K562 (cell line): ENCODE data around the gene NOL12. TPM values are rescaled to one million over a fixed set of nuclear protein-coding genes. Genes with fewer than 3 reads are reported as not detected.

ENCODE experiments used
- ATAC-seq: fragments of 200-7000 bp; cut with Tn5 transposase; 3 replicates; pipeline ENCODE4 v1.9.1; 2020; ENCODE audit warnings: moderate library complexity
- BruUV-seq: library from RNA; stranded (reverse); fragments of 400-500 nt; replicated peaks from 2 replicates; lab custom pipeline; 2021; lab: Mats Ljungman, UMichigan
- CTCF ChIA-PET: fragments of 300-600 bp; formaldehyde crosslinking; extraction: SDS; loops from one replicate; lab custom pipeline; 2021; ENCODE audit warnings: low intra/inter-chr PET ratio; lab: Yijun Ruan, JAX
- POLR2A ChIA-PET: fragments of 300-600, 350-650 bp; sonication (Branson Sonifier 250); formaldehyde crosslinking; extraction: SDS; loops from one replicate; lab custom pipeline; 2021; ENCODE audit warnings: antibody characterized with exemption, inconsistent platforms; lab: Yijun Ruan, JAX
- DNase-seq, 4 experiments: peaks; one replicate each; pipeline versions ENCODE4 v3.0.0 to v3.0.0-alpha.2; 2011 to 2018; ENCODE audit warnings: low spot score in 3 of 4, mixed read lengths in 3 of 4; ENCODE audit errors: extremely low read depth in 1 of 4
- FAIRE-seq: peaks from 2 replicates; lab custom pipeline; 2011; peaks lifted over from hg19 to GRCh38; lab: Jason Lieb, UNC
- H2AFZ ChIP-seq: 2 replicates; pipeline ENCODE4 v1.6.0; 2011; ENCODE audit warnings: low read depth, low read length, control low read depth, inconsistent platforms
- H3K27ac ChIP-seq: fragments of 200-600 bp; 3 replicates; pipeline ENCODE4 v1.8.0; 2011; ENCODE audit warnings: low read depth, mild to moderate bottlenecking, control low read depth, inconsistent platforms, low read length, moderate library complexity, mixed read lengths; ENCODE audit errors: extremely low read depth
- H3K27me3 ChIP-seq, 2 experiments: fragments of 300-600 bp in 1 of 2; 2 replicates in 1 of 2; 3 replicates in 1 of 2; pipeline versions ENCODE4 v1.6.0 to v1.8.0; 2011; ENCODE audit warnings: inconsistent platforms in 2 of 2, low read length in 2 of 2, mild to moderate bottlenecking in 1 of 2, mixed read lengths in 1 of 2, moderate library complexity in 1 of 2; ENCODE audit not compliant: control insufficient read depth in 2 of 2, insufficient read depth in 2 of 2
- H3K36me3 ChIP-seq: fragments of 300-600 bp; 3 replicates; pipeline ENCODE4 v1.8.0; 2011; ENCODE audit warnings: mild to moderate bottlenecking, low read length, inconsistent platforms; ENCODE audit not compliant: control insufficient read depth, insufficient read depth
- H3K4me1 ChIP-seq, 2 experiments: fragments of 200-600 bp in 1 of 2; replicated peaks in 1 of 2; 2 replicates in 1 of 2; 3 replicates in 1 of 2; pipeline versions ENCODE4 v1.5.1 to v1.8.0; 2011; ENCODE audit warnings: inconsistent platforms in 2 of 2, low read length in 2 of 2, mild to moderate bottlenecking in 1 of 2, mixed read lengths in 1 of 2, moderate library complexity in 1 of 2; ENCODE audit not compliant: control insufficient read depth in 2 of 2, insufficient read depth in 2 of 2
- H3K4me2 ChIP-seq: 2 replicates; pipeline ENCODE4 v1.6.1; 2011; ENCODE audit warnings: low read length, control low read depth, inconsistent platforms, mixed read lengths; ENCODE audit not compliant: insufficient read depth
- H3K4me3 ChIP-seq: fragments of 200-600 bp; sonication (generic), shearing (Covaris generic); 2 replicates; pipeline ENCODE4 v1.5.1; 2016; ENCODE audit warnings: control low read depth, inconsistent platforms
- H3K79me2 ChIP-seq: fragments of 200-600 bp; 3 replicates; pipeline ENCODE4 v1.8.0; 2011; ENCODE audit warnings: low read length, inconsistent platforms; ENCODE audit not compliant: control insufficient read depth, insufficient read depth
- H3K9ac ChIP-seq, 2 experiments: 2 replicates each; pipeline versions ENCODE4 v1.6.0 to v1.6.1; 2011; ENCODE audit warnings: low read depth in 2 of 2, low read length in 2 of 2, control low read depth in 1 of 2, inconsistent platforms in 1 of 2, mild to moderate bottlenecking in 1 of 2, mixed read lengths in 1 of 2; ENCODE audit not compliant: insufficient read depth in 1 of 2
- H3K9me1 ChIP-seq: one replicate; pipeline ENCODE4 v1.6.0; 2011; ENCODE audit warnings: inconsistent platforms, mild to moderate bottlenecking, low read length, moderate library complexity; ENCODE audit not compliant: control insufficient read depth, insufficient read depth
- H3K9me3 ChIP-seq: replicated peaks from 2 replicates; pipeline ENCODE4 v1.5.1; 2011; ENCODE audit warnings: low read depth, low read length, inconsistent platforms; ENCODE audit not compliant: control insufficient read depth, insufficient read depth
- H4K20me1 ChIP-seq: replicated peaks from 2 replicates; pipeline ENCODE4 v1.6.1; 2011; ENCODE audit warnings: low read length, inconsistent platforms, mixed read lengths; ENCODE audit not compliant: control insufficient read depth, insufficient read depth
- COPS2 ChIP-seq: fragments of 450-650 bp; conservative IDR thresholded peaks from 2 replicates; pipeline ENCODE4 v1.6.1; 2016; ENCODE audit warnings: mild to moderate bottlenecking, moderate library complexity
- CREB5 ChIP-seq: fragments of 250-450 bp; sonication (Bioruptor Pico); IDR thresholded peaks from 2 replicates; pipeline ENCODE4 v1.5.0; 2020; ENCODE audit warnings: mild to moderate bottlenecking
- CXXC5 ChIP-seq: fragments of 250-450 bp; sonication (Bioruptor Pico); IDR thresholded peaks from 2 replicates; pipeline ENCODE4 v1.8.0; 2022; ENCODE audit warnings: inconsistent platforms, mild to moderate bottlenecking, moderate library complexity
- DMBX1 ChIP-seq: fragments of 250-450 bp; sonication (Bioruptor Pico); IDR thresholded peaks from 2 replicates; pipeline ENCODE4 v1.8.0; 2022; ENCODE audit warnings: inconsistent platforms, mild to moderate bottlenecking, moderate library complexity, borderline replicate concordance
- MAFG ChIP-seq: fragments of 450-650 bp; conservative IDR thresholded peaks from 2 replicates; pipeline ENCODE4 v1.6.1; 2016; ENCODE audit warnings: missing genetic modification characterization, missing compliant biosample characterization
- PTTG1 ChIP-seq: fragments of 450-650 bp; IDR thresholded peaks from 2 replicates; pipeline ENCODE4 v1.6.1; 2016; ENCODE audit warnings: low read depth, mild to moderate bottlenecking, missing genetic modification characterization, missing compliant biosample characterization
- RNF2 ChIP-seq: sonication (generic); IDR thresholded peaks from 2 replicates; pipeline ENCODE4 v1.6.1; 2016
- SIN3A ChIP-seq, 2 experiments: fragments of 150-350 bp in 1 of 2; IDR thresholded peaks; 2 replicates each; pipeline ENCODE4 v1.6.1; 2011 to 2016; ENCODE audit warnings: borderline replicate concordance in 2 of 2, low read depth in 2 of 2, low read length in 2 of 2, mild to moderate bottlenecking in 2 of 2, moderate library complexity in 2 of 2; ENCODE audit not compliant: control insufficient read depth in 1 of 2
- SIX5 ChIP-seq, 2 experiments: IDR thresholded peaks; 2 replicates each; pipeline ENCODE4 v1.6.1; 2011; ENCODE audit warnings: low read length in 2 of 2, borderline replicate concordance in 1 of 2, low read depth in 1 of 2, mild to moderate bottlenecking in 1 of 2, moderate library complexity in 1 of 2; ENCODE audit not compliant: insufficient read depth in 1 of 2
- SLC30A9 ChIP-seq: fragments of 250-450 bp; sonication (Bioruptor Pico); IDR thresholded peaks from 2 replicates; pipeline ENCODE4 v1.8.0; 2022; ENCODE audit warnings: mild to moderate bottlenecking, moderate library complexity
- SMARCB1 ChIP-seq: IDR thresholded peaks from 2 replicates; pipeline ENCODE4 v1.6.1; 2011; ENCODE audit warnings: improper control_type of control experiment, low read depth; ENCODE audit not compliant: insufficient read length
- SNRNP70 ChIP-seq: fragments of 200-400 bp; formaldehyde crosslinking; optimal IDR thresholded peaks from 2 replicates; pipeline ENCODE3; 2017; ENCODE audit warnings: low read depth, low read length
- YY1 ChIP-seq, 3 experiments: IDR thresholded peaks; 2 replicates each; pipeline ENCODE4 v1.6.1; 2011; ENCODE audit warnings: low read length in 2 of 3, mild to moderate bottlenecking in 2 of 3, moderate library complexity in 2 of 3, borderline replicate concordance in 1 of 3, control low read depth in 1 of 3, low read depth in 1 of 3; ENCODE audit not compliant: insufficient read depth in 3 of 3, insufficient replicate concordance in 2 of 3, control insufficient read depth in 1 of 3, insufficient read length in 1 of 3; ENCODE audit errors: extremely low read depth in 1 of 3
- ZBTB8A ChIP-seq: fragments of 450-650 bp; IDR thresholded peaks from 2 replicates; pipeline ENCODE4 v1.6.1; 2018; ENCODE audit warnings: mild to moderate bottlenecking, moderate library complexity; ENCODE audit not compliant: partially characterized antibody
- ZNF143 ChIP-seq: sonication (generic); formaldehyde crosslinking; IDR thresholded peaks from 2 replicates; pipeline ENCODE4 v1.9.0; 2022; ENCODE audit warnings: mild to moderate bottlenecking, missing genetic modification reagents
- ZNF282 ChIP-seq: sonication (generic); formaldehyde crosslinking; IDR thresholded peaks from 2 replicates; pipeline ENCODE4 v1.8.1; 2023; ENCODE audit warnings: missing genetic modification reagents
- ZNF445 ChIP-seq: fragments of 250-450 bp; sonication (Bioruptor Pico); IDR thresholded peaks from 2 replicates; pipeline ENCODE4 v1.4.0; 2020; ENCODE audit warnings: low read depth, mild to moderate bottlenecking, moderate library complexity
- ZNF584 ChIP-seq: fragments of 200-800 bp; sonication (Bioruptor generic); IDR thresholded peaks from 2 replicates; pipeline ENCODE4 v1.6.1; 2016; ENCODE audit warnings: low read depth, mild to moderate bottlenecking, missing genetic modification characterization, missing compliant biosample characterization
- WGBS: fragments of 100-300 bp; shearing (Covaris generic); methylation state at CpG from one replicate; pipeline ENCODE4 v1.1.6; 2016; ENCODE audit warnings: low coverage, mixed read lengths; ENCODE audit not compliant: insufficient coverage; ENCODE audit errors: missing lambda C conversion rate; 5-methylcytosine and 5-hydroxymethylcytosine counted together
- in situ Hi-C: fragments of 300-500 bp; cut with MboI; formaldehyde crosslinking; loops from 4 replicates; pipeline ENCODE4 v1.15.0; 2018; ENCODE audit warnings: inconsistent platforms, mixed read lengths
- intact Hi-C: fragments of 100-400 bp; cut with micrococcal nuclease; formaldehyde crosslinking; loops from 2 replicates; pipeline ENCODE4 v1.14.2; 2022
- polyA plus RNA-seq, 8 experiments: library from polyadenylated mRNA; depleted of rRNA in 4 of 8; stranded (reverse) in 5 of 8; unstranded in 3 of 8; fragments of >200 nt; fragmentation: Nextera tagmentation in 2 of 8; fragmentation: Illumina TruSeq in 1 of 8; extraction: Ambion mirVana in 2 of 8; extraction: Trizol in 1 of 8; gene quantifications; 2 replicates each; pipeline versions ENCODE4 v1.2.1 to v1.2.3, GENCODE V29; 2011 to 2014; ENCODE audit warnings: inconsistent platforms in 1 of 8, missing spikeins in 1 of 8
- total RNA-seq, 7 experiments: library from RNA; depleted of rRNA in 6 of 7; stranded (reverse); fragments of >200 nt in 6 of 7; fragmentation: Illumina TruSeq in 2 of 7; extraction: Trizol in 2 of 7; gene quantifications; 2 replicates each; pipeline versions ENCODE4 v1.2.1 to v1.2.3, GENCODE V29; 2011 to 2021; ENCODE audit warnings: low replicate concordance in 1 of 7

NOL12 gene
- total and polyA plus RNA-seq, 9 of the 15 experiments (the other 6 are each of a cell fraction or from before 2014, with no cell fraction given): 2.8 to 40.9 (median 28.5) TPM

GRCh38 chr22:37686002-37686982, at the start of gene NOL12 (continued):
- peak in 1 of 2 experiments; percentile 82; a peak in 3 of 4 replicates for TF ChIP-seq SIN3A (IDR thresholded peaks at IDR 0.05; ENCODE audit: borderline replicate concordance in 2 of 2, control insufficient read depth in 1 of 2, low read depth in 2 of 2, low read length in 2 of 2)
- TF ChIP-seq SMARCB1: no peak

GRCh38 chr22:37636949-37637273, 49.2 kb upstream of the NOL12 start:
- in situ Hi-C loops: no loop called here
- no peak for TF ChIP-seq SNRNP70
- TF ChIP-seq CREB5 (CRISPR knock-in tag): no peak
- no peak for TF ChIP-seq MAFG (tag)
- TF ChIP-seq ZNF143 (CRISPR knock-in tag): no peak
- no peak for TF ChIP-seq ZNF584
- no peak for TF ChIP-seq DMBX1
- TF ChIP-seq SIX5 (IDR thresholded peaks at IDR 0.05; ENCODE audit: borderline replicate concordance in 1 of 2, insufficient read depth in 1 of 2, low read depth in 1 of 2, low read length in 2 of 2): no peak
- TF ChIP-seq COPS2: no peak
- no peak for TF ChIP-seq ZNF445
- TF ChIP-seq YY1 (IDR thresholded peaks at IDR 0.05; ENCODE audit: borderline replicate concordance in 1 of 3, control insufficient read depth in 1 of 3, extremely low read depth in 1 of 3, insufficient read depth in 3 of 3, insufficient read length in 1 of 3, insufficient replicate concordance in 2 of 3, low read depth in 1 of 3, low read length in 2 of 3): no peak
- TF ChIP-seq CXXC5 (CRISPR knock-in tag): no peak
- TF ChIP-seq RNF2: no peak
- no peak for TF ChIP-seq ZNF282
- no peak for TF ChIP-seq ZBTB8A
- no peak for TF ChIP-seq PTTG1
- TF ChIP-seq SLC30A9: no peak

More at GRCh38 chr22:37636949-37637273, 49.2 kb upstream of the NOL12 start:
- no peak for ATAC-seq
- Histone ChIP-seq H3K9ac (peak overlapping the region; percentile 20 to 81; a peak in 3 of 4 replicates), H3K36me3 (peaks cover 17% of the 10 kb centered on the region; the same call in 2 of the 3 replicates), H3K9me1 (no peaks in the 10 kb centered on the region), H3K4me3 (no peak overlapping the region), H3K9me3 (no peaks in the 10 kb centered on the region), H3K79me2 (peaks cover 11% of the 10 kb centered on the region), H4K20me1 (no peaks in the 10 kb centered on the region), H3K27me3 (no peaks in the 10 kb centered on the region), H2AFZ (no peak overlapping the region), H3K4me1 (peaks cover 45 to 84% of the 10 kb centered on the region in 2 experiments), H3K27ac (no peak overlapping the region), H3K4me2 (no peak overlapping the region)
- no peak for FAIRE-seq
- no TSS peak for BruUV-seq
- CTCF ChIA-PET: interaction anchor here (0.9 to 1.1 kb wide), 2 partner anchors 45 to 89 kb away, joined by 3 read pairs; no protein-coding TSS in a partner anchor
- WGBS: 65% methylated on average over 3 of the region's 3 CpGs
- no peak for DNase-seq
- intact Hi-C loops: no loop called here
- POLR2A ChIA-PET: interaction anchor here (1.2 to 2.5 kb wide), 3 partner anchors 10 to 27 kb away, joined by 3 to 12 read pairs (median 3); no protein-coding TSS in a partner anchor
